GM10266 (cell line): ENCODE data around the gene FER.
"Not testable (repeated sequence)": the region's sequence is repeated elsewhere in the genome, so short reads cannot be mapped to it uniquely, and the experiment has no call there.

Experiments
- DNase-seq: peaks from one replicate; pipeline ENCODE4 v3.0.0; 2012; ENCODE audit errors: extremely low spot score
- CTCF ChIP-seq: IDR thresholded peaks from 2 replicates; pipeline ENCODE4 v1.5.1; 2012; ENCODE audit warnings: mild to moderate bottlenecking, low read depth; ENCODE audit not compliant: control insufficient read depth, insufficient read depth; ENCODE audit errors: missing control alignments

The FER gene

GRCh38 chr5:109167586-109167985 is 419.9 kb downstream of the FER start:
- no peak for TF ChIP-seq CTCF
- DNase-seq, result no peak

- TF ChIP-seq CTCF, result no peak
- no peak for DNase-seq
Measured at GRCh38 chr5:109168151-109168550, 420.5 kb downstream of the FER start.

DNA sequence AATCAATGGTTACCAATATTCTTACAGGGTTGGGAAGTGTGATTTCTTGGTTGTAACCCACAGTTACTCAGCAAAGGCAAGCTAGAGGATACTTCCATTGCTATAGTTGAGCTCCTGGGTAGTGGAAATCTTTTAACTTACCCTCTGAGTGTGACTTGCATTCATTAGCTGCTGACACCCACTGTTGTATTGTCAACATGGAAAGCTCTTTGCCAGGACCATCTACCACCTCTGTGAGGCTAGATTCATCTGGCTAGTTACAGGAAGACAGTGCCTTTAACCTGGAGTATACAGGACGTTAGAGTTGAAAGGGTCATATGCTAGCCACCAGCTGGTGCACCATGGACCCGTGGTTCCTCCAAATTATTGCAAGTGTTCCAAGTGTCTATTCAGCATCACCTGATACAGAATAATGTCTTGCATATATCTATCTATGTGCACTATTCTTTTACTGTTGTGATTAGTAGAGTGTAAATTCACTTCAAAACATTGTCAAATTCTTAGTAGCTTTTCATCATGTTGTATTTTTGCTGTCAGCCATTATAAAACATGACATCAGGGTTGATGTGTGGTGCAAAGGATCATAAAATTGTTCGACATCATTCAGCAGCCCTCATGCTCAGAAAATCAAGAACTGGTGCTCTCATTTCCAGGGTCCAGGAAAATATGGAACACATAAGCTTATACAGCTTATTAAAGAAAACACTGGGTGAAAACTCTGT is 423.1 kb downstream of the FER start:
- no peak for TF ChIP-seq CTCF
- DNase-seq, result no peak

- not testable (repeated sequence) for DNase-seq
Measured at GRCh38 chr5:109171437-109172073, 423.9 kb downstream of the FER start.

- no peak for TF ChIP-seq CTCF
- DNase-seq, result no peak
Measured at GRCh38 chr5:109173036-109173794, 425.5 kb downstream of the FER start.

DNA sequence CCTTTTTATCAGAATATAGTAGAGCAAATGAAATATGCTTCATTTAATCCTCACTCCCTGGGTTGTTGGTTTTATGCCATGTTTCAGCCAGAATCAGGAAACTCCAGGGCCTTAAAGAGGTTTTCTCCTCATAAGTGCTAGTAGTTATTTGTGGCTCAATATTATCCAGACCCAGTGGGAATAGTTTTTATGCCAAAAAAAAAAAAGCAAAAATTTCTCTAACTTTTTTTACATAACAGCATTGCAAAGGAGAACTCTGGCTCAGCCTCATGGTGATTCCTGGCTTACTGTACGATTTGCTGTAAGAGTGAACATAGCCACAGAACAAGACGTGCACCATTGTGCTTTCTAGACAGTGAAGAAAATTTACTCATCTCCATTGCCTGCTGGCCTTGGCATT is 429.5 kb downstream of the FER start:
- TF ChIP-seq CTCF, result no peak
- no peak for DNase-seq

DNA sequence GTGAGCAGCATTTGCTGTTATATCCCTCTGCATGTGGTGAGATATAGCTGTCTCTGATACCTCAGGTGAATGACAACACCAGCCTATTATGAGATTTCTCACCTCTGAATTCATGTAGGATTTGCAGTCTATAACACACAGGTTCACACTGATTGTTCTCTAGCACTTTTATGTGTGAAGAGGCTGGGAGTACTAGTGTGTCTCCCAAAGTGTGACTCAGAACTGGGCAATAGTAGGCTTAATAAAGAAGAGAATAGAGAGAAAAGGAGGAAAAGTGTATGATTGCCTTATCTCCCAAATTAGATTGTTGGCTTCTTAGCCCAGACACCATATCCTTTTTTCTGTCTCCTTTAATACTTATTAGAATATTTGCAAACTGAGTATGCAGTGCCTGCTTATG is 430.1 kb downstream of the FER start:
- DNase-seq, result no peak
- no peak for TF ChIP-seq CTCF

DNA sequence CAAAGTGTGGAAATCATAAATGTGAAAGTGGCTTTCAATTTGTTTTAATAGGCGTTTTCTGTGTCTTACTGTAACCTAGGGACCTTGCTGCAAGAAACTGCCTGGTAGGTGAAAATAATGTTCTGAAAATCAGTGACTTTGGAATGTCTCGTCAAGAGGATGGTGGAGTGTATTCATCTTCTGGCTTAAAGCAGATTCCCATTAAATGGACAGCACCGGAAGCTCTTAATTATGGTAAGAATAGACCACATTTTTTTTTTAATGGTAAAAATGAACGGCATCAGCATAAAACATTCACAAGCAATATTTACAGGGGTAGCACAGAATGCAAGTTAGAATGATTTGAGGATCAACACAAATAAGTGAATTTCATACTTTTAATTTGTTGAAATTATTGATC is 433.0 kb downstream of the FER start:
- no peak for TF ChIP-seq CTCF

More for the DNA sequence above, 433.0 kb downstream of the FER start:
- DNase-seq, result no peak
